GM21528 (cell line): ENCODE results near the gene SDS.

Source experiments
- ATAC-seq: cut with Tn5 transposase; IDR thresholded peaks from one replicate; pipeline ENCODE4 v1.9.1; 2021; ENCODE audit warnings: mild to moderate bottlenecking, moderate library complexity; ENCODE audit not compliant: unreplicated experiment, low FRiP score

SDS gene

DNA sequence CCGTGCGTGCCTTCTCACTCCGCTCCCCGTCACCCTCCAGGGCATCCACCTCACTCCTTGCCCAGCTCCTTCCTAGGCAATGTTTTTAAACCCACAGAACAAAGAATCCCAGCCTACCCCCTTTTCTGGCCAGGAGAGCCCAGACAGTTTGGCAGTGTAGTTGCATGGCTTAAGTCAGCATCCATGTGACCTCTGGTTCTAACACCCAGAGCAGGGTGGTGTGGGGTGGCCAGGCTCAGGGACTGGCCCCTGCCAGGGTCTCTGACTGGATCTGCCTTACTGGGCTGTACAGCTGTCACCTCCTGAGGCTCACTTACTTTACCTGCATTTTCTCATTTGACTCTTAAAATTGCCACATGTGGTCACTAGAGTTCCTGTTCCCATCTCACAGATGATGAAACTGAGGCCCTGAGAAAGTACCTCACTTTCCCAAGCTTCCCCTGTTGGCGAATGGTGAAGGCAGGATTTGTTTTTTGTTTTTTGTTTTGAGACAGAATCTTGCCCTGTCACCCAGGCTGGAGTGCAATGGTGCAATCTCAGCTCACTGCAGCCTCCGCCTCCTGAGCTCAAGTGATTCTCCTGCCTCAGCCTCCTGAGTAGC, 18.3 kb downstream of the SDS start:
- no peak for ATAC-seq

GRCh38 chr12:113384778-113385177, 18.9 kb downstream of the SDS start:
- no peak for ATAC-seq

DNA sequence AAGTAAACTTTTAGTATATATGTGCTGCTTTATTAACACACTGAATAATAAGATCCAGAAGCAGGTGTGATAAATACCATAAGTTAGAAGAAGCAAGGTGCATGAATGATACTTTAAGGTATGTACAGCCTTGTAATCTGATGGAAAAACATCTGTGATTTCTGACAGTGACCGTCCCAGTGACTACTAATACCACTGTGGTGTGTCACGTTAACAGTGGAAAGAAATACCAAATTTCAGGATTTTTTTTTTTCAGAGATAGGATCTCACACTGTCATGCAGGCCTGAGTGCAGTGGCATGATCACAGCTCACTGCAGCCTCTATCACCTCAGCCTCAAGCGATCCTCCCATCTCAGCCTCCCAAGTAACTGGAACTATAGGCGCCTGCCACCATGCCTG, 21.5 kb downstream of the SDS start:
- ATAC-seq: no peak

- ATAC-seq: no peak
Observed at GRCh38 chr12:113381220-113381619, 22.5 kb downstream of the SDS start.

GRCh38 chr12:113378291-113378690, 25.4 kb downstream of the SDS start:
- ATAC-seq: no peak

DNA sequence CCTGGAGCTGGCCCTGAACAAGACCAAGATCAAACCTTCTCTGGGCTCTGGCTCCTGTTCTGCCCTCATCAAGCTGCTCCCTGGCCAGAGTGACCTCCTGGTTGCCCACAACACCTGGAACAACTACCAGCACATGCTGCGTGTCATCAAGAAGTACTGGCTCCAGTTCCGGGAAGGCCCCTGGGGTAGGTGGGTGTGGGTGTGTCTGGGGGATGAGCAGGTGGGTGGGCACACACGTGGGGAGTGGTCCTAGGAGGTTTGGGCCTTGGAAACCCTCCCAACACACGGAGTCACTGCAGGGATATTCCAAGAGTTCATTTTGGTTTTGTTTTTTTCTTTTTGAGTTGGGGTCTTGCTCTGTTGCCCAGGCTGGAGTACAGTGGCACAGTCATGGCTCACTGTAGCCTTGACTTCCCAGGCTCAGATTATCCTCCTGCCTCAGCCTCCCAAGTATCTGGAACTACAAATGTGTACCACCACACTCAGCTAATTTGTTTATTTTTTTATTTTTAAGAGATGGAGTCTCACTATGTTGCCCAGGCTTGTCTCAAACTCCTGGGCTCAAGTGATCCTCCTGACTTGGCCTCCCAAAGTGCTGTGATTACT, 28.8 kb downstream of the SDS start:
- no peak for ATAC-seq

GRCh38 chr12:113373969-113374368, 29.7 kb downstream of the SDS start:
- ATAC-seq: no peak

GRCh38 chr12:113373440-113373839, 30.2 kb downstream of the SDS start:
- no peak for ATAC-seq

GRCh38 chr12:113372371-113372770, 31.3 kb downstream of the SDS start:
- ATAC-seq: no peak

DNA sequence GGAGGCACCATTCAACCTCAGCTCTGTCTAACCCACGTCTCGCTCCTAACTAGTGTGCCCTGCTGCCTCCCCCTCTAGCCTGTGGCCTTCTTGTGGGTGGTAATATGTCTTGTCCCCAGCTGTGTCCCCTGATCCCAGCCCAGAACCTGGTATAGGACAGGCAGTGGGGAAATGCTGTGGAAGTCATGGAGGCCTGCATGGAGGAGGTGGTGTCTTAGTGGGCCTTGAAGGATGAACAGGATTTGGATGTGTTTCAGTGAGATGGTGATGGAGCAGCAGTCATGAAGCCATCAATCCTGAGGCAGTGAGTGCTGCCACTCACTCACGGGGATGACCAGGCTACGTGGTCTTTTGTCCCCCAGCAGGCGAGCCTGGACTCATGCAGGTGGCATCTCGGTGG, 31.9 kb downstream of the SDS start:
- ATAC-seq: no peak

- ATAC-seq: no peak
Observed at GRCh38 chr12:113370923-113371682, 32.6 kb downstream of the SDS start.

GRCh38 chr12:113369391-113369985, 34.2 kb downstream of the SDS start:
- ATAC-seq: no peak

DNA sequence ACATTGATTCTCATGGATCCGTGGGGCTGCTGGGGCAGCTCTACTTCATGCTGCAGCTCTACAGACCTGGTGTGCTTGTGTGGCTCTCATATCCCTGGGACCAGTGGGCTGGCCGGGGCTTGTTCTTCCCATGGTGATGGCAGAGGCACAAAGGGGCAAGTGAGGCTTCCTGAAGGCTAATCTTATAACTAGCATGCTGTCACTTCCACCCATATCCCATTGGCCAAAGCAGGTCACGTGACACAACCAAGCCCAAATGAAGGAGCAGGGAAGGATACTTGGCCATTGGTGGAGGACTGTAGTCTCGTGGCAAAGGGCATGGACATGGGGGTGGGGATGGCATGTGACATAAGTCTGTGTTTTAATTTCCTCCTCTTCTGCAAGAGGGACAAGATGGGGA, 35.4 kb downstream of the SDS start:
- ATAC-seq: no peak

GRCh38 chr12:113366827-113367226, 36.9 kb downstream of the SDS start:
- ATAC-seq: no peak

GRCh38 chr12:113365639-113366395, 37.9 kb downstream of the SDS start:
- no peak for ATAC-seq

DNA sequence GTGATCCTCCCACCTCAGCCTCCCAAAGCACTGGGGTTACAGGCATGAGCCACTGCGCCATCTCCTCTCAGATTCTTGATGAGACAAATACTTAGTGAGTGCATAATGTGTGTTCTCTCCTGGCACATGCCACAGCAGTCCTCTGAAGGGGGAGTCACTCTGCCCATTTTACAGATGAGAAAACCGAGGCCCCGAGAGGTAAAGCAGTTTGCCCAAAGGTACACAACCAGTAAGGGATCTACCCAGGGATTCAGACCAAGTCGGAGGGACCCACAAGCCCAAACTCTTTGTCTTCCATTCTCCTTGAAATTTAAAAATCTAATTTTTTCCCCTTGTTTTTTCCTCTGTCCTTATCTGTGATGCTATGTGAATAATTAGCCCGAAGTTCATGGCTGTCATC, 39.0 kb downstream of the SDS start:
- ATAC-seq: no peak

DNA sequence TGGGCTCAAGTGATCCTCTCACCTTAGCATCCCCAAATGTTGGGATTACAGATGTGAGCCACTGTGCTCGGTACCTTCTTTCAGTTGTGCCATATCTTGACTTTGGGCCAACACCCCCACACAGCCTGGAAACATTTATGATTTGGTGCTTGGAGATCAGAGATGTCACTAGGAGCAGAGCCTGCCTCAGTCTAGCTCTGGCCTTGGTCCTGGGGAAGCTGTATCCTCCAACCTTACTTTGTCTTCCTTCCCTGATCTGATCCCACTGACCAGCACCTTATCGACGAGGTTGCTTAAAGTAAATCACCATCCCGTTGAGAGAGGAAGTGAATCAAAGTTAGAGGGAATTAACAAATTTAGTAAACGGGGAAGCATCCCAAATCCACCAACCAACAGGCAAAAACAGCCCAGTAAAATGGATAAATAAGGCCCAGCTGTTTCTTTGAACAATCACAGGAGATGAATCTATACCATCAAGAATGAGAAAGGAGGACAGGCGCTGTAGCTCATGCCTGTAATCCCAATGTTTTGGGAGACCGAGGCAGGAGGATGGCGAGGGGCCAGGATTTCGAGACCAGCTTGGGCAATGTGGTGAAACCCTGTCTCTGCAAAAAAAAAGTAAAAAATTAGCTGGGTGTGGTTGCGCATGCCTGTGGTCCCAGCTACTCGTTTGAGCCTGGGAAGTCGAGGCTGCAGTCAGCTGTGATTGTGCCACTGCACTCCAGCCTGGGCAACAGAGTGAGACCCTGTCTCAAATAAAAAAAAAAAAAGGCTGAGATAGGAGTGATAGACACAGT, 41.9 kb downstream of the SDS start:
- ATAC-seq: no peak

GRCh38 chr12:113359939-113360748, 43.5 kb downstream of the SDS start:
- no peak for ATAC-seq
